HepG2 (cell line): ENCODE data around the gene PRDX2. TPM values are rescaled to one million over a fixed set of nuclear protein-coding genes. Genes with fewer than 3 reads are reported as not detected.

ENCODE experiments used
- ATAC-seq: fragments of 200-7000 bp; cut with Tn5 transposase; 3 replicates; pipeline ENCODE4 v1.9.1; 2020; ENCODE audit warnings: mild to moderate bottlenecking, moderate library complexity
- BruUV-seq: library from RNA; stranded (reverse); fragments of 400-500 nt; replicated peaks from 2 replicates; lab custom pipeline; 2021; lab: Mats Ljungman, UMichigan
- CTCF ChIA-PET: fragments of 300-600 bp; formaldehyde crosslinking; extraction: SDS; loops from one replicate; lab custom pipeline; 2021; ENCODE audit warnings: low total read pairs, inconsistent platforms, low intra/inter-chr PET ratio; lab: Yijun Ruan, JAX
- POLR2A ChIA-PET: fragments of 350-600 bp; sonication (Branson Sonifier 250); formaldehyde crosslinking; loops from one replicate; lab custom pipeline; 2020; ENCODE audit warnings: antibody characterized with exemption, inconsistent platforms; lab: Yijun Ruan, JAX
- DNase-seq: peaks from one replicate; pipeline ENCODE4 v3.0.0-alpha.2; 2015; ENCODE audit warnings: low spot score
- FAIRE-seq: peaks from 3 replicates; lab custom pipeline; 2011; peaks lifted over from hg19 to GRCh38; lab: Jason Lieb, UNC
- H2AFZ ChIP-seq: one replicate; pipeline ENCODE4 v1.6.1; 2011; ENCODE audit warnings: low read length, inconsistent platforms
- H3K27ac ChIP-seq: fragments of 300-600 bp; 3 replicates; pipeline ENCODE4 v1.8.0; 2011; ENCODE audit warnings: mixed run types, mild to moderate bottlenecking, mixed read lengths, low read length, inconsistent platforms; ENCODE audit not compliant: insufficient read depth; ENCODE audit errors: extremely low read length
- H3K27me3 ChIP-seq, 2 experiments: fragments of 200-600 bp in 1 of 2; 2 replicates in 1 of 2; 3 replicates in 1 of 2; pipeline versions ENCODE4 v1.6.0 to v1.8.0; 2011; ENCODE audit warnings: low read length in 2 of 2, mild to moderate bottlenecking in 2 of 2, moderate library complexity in 2 of 2, inconsistent platforms in 1 of 2; ENCODE audit not compliant: insufficient read depth in 2 of 2, control insufficient read depth in 1 of 2
- H3K36me3 ChIP-seq, 2 experiments: fragments of 200-600 bp in 1 of 2; replicated peaks in 1 of 2; 2 replicates in 1 of 2; 3 replicates in 1 of 2; pipeline versions ENCODE4 v1.5.1 to v1.8.0; 2011; ENCODE audit warnings: low read length in 2 of 2, inconsistent platforms in 1 of 2; ENCODE audit not compliant: insufficient read depth in 2 of 2, control insufficient read depth in 1 of 2
- H3K4me1 ChIP-seq: 2 replicates; pipeline ENCODE4 v1.5.1; 2012; ENCODE audit warnings: low read length, inconsistent platforms; ENCODE audit not compliant: insufficient read depth
- H3K4me2 ChIP-seq: 2 replicates; pipeline ENCODE4 v1.6.0; 2011; ENCODE audit warnings: low read depth, low read length, inconsistent platforms
- H3K4me3 ChIP-seq, 3 experiments: fragments of 200-600 bp in 1 of 3; sonication (generic), shearing (Covaris generic) in 1 of 3; replicated peaks in 1 of 3; 2 replicates each; pipeline ENCODE4 v1.5.1; 2011 to 2016; ENCODE audit warnings: low read length in 3 of 3, inconsistent platforms in 2 of 3, low read depth in 2 of 3, mild to moderate bottlenecking in 2 of 3, control low read depth in 1 of 3, mixed read lengths in 1 of 3; ENCODE audit not compliant: insufficient read depth in 1 of 3
- H3K79me2 ChIP-seq: one replicate; pipeline ENCODE4 v1.6.1; 2011; ENCODE audit warnings: low read length, inconsistent platforms; ENCODE audit not compliant: insufficient read depth
- H3K9ac ChIP-seq: 2 replicates; pipeline ENCODE4 v1.6.0; 2011; ENCODE audit warnings: mild to moderate bottlenecking, low read depth, low read length, inconsistent platforms; ENCODE audit not compliant: insufficient read depth
- H3K9me3 ChIP-seq: 2 replicates; pipeline ENCODE4 v1.5.1; 2012; ENCODE audit warnings: mild to moderate bottlenecking, low read length
- H4K20me1 ChIP-seq: 2 replicates; pipeline ENCODE4 v1.6.0; 2011; ENCODE audit warnings: inconsistent platforms, mild to moderate bottlenecking, low read length, moderate library complexity; ENCODE audit not compliant: insufficient read depth
- ERF ChIP-seq: IDR thresholded peaks from 2 replicates; pipeline ENCODE4 v1.6.1; 2018; ENCODE audit warnings: missing biosample characterization, missing genetic modification reagents
- ISX ChIP-seq: sonication (generic); formaldehyde crosslinking; conservative IDR thresholded peaks from 2 replicates; pipeline ENCODE4 v1.5.0; 2020; ENCODE audit warnings: missing genetic modification reagents
- KLF15 ChIP-seq: sonication (generic); formaldehyde crosslinking; IDR thresholded peaks from 2 replicates; pipeline ENCODE4 v1.8.1; 2023; ENCODE audit warnings: borderline replicate concordance, mild to moderate bottlenecking, inconsistent platforms, missing genetic modification reagents, mixed read lengths
- NFIC ChIP-seq: IDR thresholded peaks from 2 replicates; pipeline ENCODE4 v1.6.1; 2012; ENCODE audit warnings: mild to moderate bottlenecking, low read length, inconsistent platforms
- NR0B2 ChIP-seq: sonication (generic); formaldehyde crosslinking; IDR thresholded peaks from 2 replicates; pipeline ENCODE4 v1.4.0; 2020; ENCODE audit warnings: mild to moderate bottlenecking, missing genetic modification reagents
- ONECUT2 ChIP-seq: sonication (generic); formaldehyde crosslinking; IDR thresholded peaks from 2 replicates; pipeline ENCODE4 v1.4.0; 2020; ENCODE audit warnings: missing genetic modification reagents
- SRF ChIP-seq: IDR thresholded peaks from 2 replicates; pipeline ENCODE4 v1.6.1; 2011; ENCODE audit warnings: mild to moderate bottlenecking, low read depth, low read length, moderate library complexity
- ZBTB46 ChIP-seq: sonication (generic); formaldehyde crosslinking; IDR thresholded peaks from 2 replicates; pipeline ENCODE4 v1.4.0; 2020; ENCODE audit warnings: mild to moderate bottlenecking, missing genetic modification reagents, borderline replicate concordance
- WGBS: methylation state at CpG from one replicate; pipeline ENCODE4 v1.1.6; 2017; ENCODE audit warnings: low lambda C conversion rate; 5-methylcytosine and 5-hydroxymethylcytosine counted together
- in situ Hi-C: cut with HindIII; loops from 2 replicates; pipeline ENCODE4 v1.10.0; 2017; ENCODE audit warnings: low pct_unique_long_range_greater_than_20kb; ENCODE audit not compliant: extremely low pct_ligation_motif_present
- intact Hi-C: fragments of 100-400 bp; cut with micrococcal nuclease; formaldehyde crosslinking; loops from one replicate; pipeline ENCODE4 v1.10.0; 2022; ENCODE audit not compliant: unreplicated experiment
- polyA plus RNA-seq, 8 experiments: library from polyadenylated mRNA; depleted of rRNA in 3 of 8; stranded (reverse) in 7 of 8; unstranded in 1 of 8; fragments of >200 nt; fragmentation: Illumina TruSeq in 4 of 8; extraction: Trizol in 4 of 8; gene quantifications; 2 replicates each; pipeline versions ENCODE4 v1.2.1 to v1.2.3, GENCODE V29; 2011 to 2016; ENCODE audit warnings: low read depth in 4 of 8, missing spikeins in 1 of 8, mixed read lengths in 1 of 8; ENCODE audit not compliant: insufficient read depth in 1 of 8
- total RNA-seq, 5 experiments: library from RNA; depleted of rRNA; stranded (reverse); fragments of >200 nt; fragmentation: Illumina TruSeq; extraction: Trizol; gene quantifications; 2 replicates each; pipeline ENCODE4 v1.2.3, GENCODE V29; 2016; ENCODE audit warnings: low read depth in 1 of 5

Gene PRDX2
- total and polyA plus RNA-seq, 2 of the 13 experiments (the other 11 are each of a cell fraction or from before 2014, with no cell fraction given) = 218 to 381 TPM

GRCh38 chr19:12772323-12772722 lies 29.3 kb downstream of the PRDX2 start:
- Histone ChIP-seq H2AFZ (no peak overlapping the region), H3K4me1 (peaks cover 10% of the 10 kb centered on the region), H3K36me3 (no peaks in the 10 kb centered on the region), H3K4me2 (no peak overlapping the region), H3K79me2 (no peaks in the 10 kb centered on the region), H4K20me1 (no peaks in the 10 kb centered on the region), H3K27ac (no peak overlapping the region), H3K9ac (no peak overlapping the region), H3K4me3 (no peak overlapping the region), H3K27me3 (no peaks in the 10 kb centered on the region), H3K9me3 (no peaks in the 10 kb centered on the region)
- in situ Hi-C loops (loop anchor here (5.0 kb wide), 1 partner anchor 65 kb away; the partner anchor contains the start of gene MAST1), intact Hi-C loops (no loop called here)
- CTCF ChIA-PET = no interaction called here
- WGBS = 94% methylated on average over 4 of the region's 4 CpGs
- no peak for ATAC-seq
- FAIRE-seq = no peak
- TF ChIP-seq KLF15 (CRISPR knock-in tag) = no peak
- TF ChIP-seq NFIC = no peak
- no peak for TF ChIP-seq ERF
- no peak for TF ChIP-seq ZBTB46 (CRISPR knock-in tag)
- no peak for TF ChIP-seq NR0B2 (CRISPR knock-in tag)
- TF ChIP-seq ONECUT2 = no peak
- no peak for TF ChIP-seq SRF
- no peak for TF ChIP-seq ISX
- DNase-seq = no peak
- POLR2A ChIA-PET = interaction anchor here (2.0 kb wide), 1 partner anchor 19 kb away, joined by 8 read pairs; the partner anchor contains the start of gene JUNB
- no TSS peak for BruUV-seq
